Measurements from ENCODE around the gene GNGT1. TPM values are rescaled to one million over a fixed set of nuclear protein-coding genes. Genes with fewer than 3 reads are reported as not detected.

The GNGT1 gene
- total RNA-seq, 1 donor from 2014 or later: not detected

GRCh38 chr7:93883917-93884345, 22.4 kb upstream of the GNGT1 start:
- no peak for ATAC-seq
- H3K27ac ChIP-seq: no peak overlapping the region
- no peaks in the 10 kb centered on the region for H3K9me3 ChIP-seq
- H3K36me3 ChIP-seq: no peaks in the 10 kb centered on the region
- intact Hi-C loops (cut with DNase I): no loop called here
- H3K27me3 ChIP-seq: peaks cover 5% of the 10 kb centered on the region
- no peak overlapping the region for H3K4me3 ChIP-seq
- DNase-seq: no peak
- no peaks in the 10 kb centered on the region for H3K4me1 ChIP-seq
- TF ChIP-seq, protein P1, sequence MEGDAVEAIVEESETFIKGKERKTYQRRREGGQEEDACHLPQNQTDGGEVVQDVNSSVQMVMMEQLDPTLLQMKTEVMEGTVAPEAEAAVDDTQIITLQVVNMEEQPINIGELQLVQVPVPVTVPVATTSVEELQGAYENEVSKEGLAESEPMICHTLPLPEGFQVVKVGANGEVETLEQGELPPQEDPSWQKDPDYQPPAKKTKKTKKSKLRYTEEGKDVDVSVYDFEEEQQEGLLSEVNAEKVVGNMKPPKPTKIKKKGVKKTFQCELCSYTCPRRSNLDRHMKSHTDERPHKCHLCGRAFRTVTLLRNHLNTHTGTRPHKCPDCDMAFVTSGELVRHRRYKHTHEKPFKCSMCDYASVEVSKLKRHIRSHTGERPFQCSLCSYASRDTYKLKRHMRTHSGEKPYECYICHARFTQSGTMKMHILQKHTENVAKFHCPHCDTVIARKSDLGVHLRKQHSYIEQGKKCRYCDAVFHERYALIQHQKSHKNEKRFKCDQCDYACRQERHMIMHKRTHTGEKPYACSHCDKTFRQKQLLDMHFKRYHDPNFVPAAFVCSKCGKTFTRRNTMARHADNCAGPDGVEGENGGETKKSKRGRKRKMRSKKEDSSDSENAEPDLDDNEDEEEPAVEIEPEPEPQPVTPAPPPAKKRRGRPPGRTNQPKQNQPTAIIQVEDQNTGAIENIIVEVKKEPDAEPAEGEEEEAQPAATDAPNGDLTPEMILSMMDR (IDR thresholded peaks at IDR 0.05): no peak

GRCh38 chr7:93884541-93884940, 21.8 kb upstream of the GNGT1 start:
- intact Hi-C loops (cut with DNase I): no loop called here
- TF ChIP-seq, protein P1 (IDR thresholded peaks at IDR 0.05): no peak
- Histone ChIP-seq H3K27ac (no peak overlapping the region), H3K27me3 (peaks cover 5% of the 10 kb centered on the region), H3K4me3 (no peak overlapping the region), H3K9me3 (no peaks in the 10 kb centered on the region), H3K36me3 (no peaks in the 10 kb centered on the region), H3K4me1 (no peaks in the 10 kb centered on the region)
- ATAC-seq (no peak), DNase-seq (no peak)

- H3K27ac ChIP-seq: no peak overlapping the region
- peaks cover 9% of the 10 kb centered on the region for H3K4me1 ChIP-seq
- ATAC-seq (no peak), DNase-seq (no peak)
- H3K27me3 ChIP-seq: peaks cover 22% of the 10 kb centered on the region
- no peaks in the 10 kb centered on the region for H3K9me3 ChIP-seq
- no peaks in the 10 kb centered on the region for H3K36me3 ChIP-seq
- no peak overlapping the region for H3K4me3 ChIP-seq
- intact Hi-C loops (cut with DNase I): no loop called here
- TF ChIP-seq, protein P1 (IDR thresholded peaks at IDR 0.05): no peak
Measured at GRCh38 chr7:93889261-93889660, 17.1 kb upstream of the GNGT1 start.

DNA sequence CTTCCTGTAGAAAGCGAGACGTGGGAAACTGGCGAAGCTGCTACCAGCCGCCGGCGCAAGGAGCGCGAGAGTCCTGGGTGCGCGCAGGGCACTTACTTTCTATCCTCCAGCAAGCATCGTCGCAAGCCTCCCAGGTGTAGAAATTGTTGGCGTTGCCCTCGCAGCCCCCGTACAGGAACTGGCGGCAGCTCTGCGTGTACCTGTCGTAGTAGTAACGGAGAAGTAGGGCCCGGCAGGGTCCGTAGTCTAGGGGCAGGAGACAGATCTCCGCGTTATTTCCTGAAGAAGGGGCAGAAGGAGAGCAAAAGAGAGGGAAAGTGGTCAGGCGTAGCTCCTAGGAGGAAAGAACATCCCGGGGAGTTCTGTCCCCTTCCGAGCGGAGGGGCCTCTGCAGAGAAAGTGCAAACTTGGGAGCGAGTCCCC, 16.3 kb upstream of the GNGT1 start:
- Histone ChIP-seq H3K27ac (no peak overlapping the region), H3K9me3 (no peaks in the 10 kb centered on the region), H3K36me3 (no peaks in the 10 kb centered on the region), H3K27me3 (peaks cover 22% of the 10 kb centered on the region), H3K4me3 (peak overlapping the region; percentile 52), H3K4me1 (peaks cover 9% of the 10 kb centered on the region)
- ATAC-seq (peak; percentile 42), DNase-seq (peak; percentile 64)
- intact Hi-C loops (cut with DNase I): no loop called here
- TF ChIP-seq, protein P1 (IDR thresholded peaks at IDR 0.05): no peak

GRCh38 chr7:93890464-93891068, 15.8 kb upstream of the GNGT1 start, which contains the start of gene TFPI2:
TFPI2 (minus strand) TSS chr7:93890753; CDS start chr7:93890678, 75 bp downstream.
- peaks cover 22% of the 10 kb centered on the region for H3K27me3 ChIP-seq
- H3K36me3 ChIP-seq: no peaks in the 10 kb centered on the region
- no peak within 1 kb of the TSS for H3K27ac ChIP-seq
- ATAC-seq: peak; percentile 50
- TF ChIP-seq, protein P1 (IDR thresholded peaks at IDR 0.05): no peak
- DNase-seq: peak; percentile 65
- H3K9me3 ChIP-seq: no peaks in the 10 kb centered on the region
- H3K4me3 ChIP-seq: peak within 1 kb of the TSS; percentile 52
- intact Hi-C loops (cut with DNase I): no loop called here
- peaks cover 9% of the 10 kb centered on the region for H3K4me1 ChIP-seq
